GM21825 (cell line): ENCODE data around the gene TSC22D1.
"Not testable (repeated sequence)": the region's sequence is repeated elsewhere in the genome, so short reads cannot be mapped to it uniquely, and the experiment has no call there.

ENCODE experiments used
- ATAC-seq: cut with Tn5 transposase; IDR thresholded peaks from one replicate; pipeline ENCODE4 v1.9.1; 2021; ENCODE audit warnings: mild to moderate bottlenecking, moderate library complexity; ENCODE audit not compliant: unreplicated experiment

Gene TSC22D1

DNA sequence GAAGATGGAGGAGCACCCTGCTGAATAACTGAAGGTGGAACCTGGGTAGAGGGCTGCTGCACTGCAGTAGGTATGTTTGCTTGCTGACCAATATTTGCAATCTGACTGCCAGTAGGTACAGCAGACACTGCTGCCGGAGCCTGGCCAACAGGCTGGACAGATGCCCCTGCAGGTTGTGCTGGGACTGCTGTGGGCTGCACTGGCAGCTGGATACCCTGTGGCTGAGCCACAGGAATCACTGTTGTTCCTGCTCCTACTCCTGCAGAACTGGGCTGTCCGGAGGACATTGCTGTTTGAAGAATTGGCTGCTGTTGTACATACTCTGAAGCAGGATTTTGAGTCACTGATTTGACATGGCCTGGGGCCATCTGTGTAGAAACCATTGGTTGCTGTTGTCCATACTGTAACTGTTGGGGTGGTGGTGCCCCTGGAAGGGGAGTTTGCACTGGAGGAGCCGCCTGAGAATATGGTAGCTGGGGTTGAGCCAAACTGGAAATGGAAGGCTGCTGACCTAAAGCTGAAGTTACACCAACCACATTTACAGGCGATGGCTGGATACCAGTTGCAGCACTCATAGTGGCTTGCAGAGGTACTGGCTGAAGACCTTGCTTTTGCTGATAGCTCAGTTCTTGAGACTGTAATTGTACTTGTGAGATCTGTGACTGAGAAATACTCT is 2.2 kb downstream of the TSC22D1 start:
- no peak for ATAC-seq

DNA sequence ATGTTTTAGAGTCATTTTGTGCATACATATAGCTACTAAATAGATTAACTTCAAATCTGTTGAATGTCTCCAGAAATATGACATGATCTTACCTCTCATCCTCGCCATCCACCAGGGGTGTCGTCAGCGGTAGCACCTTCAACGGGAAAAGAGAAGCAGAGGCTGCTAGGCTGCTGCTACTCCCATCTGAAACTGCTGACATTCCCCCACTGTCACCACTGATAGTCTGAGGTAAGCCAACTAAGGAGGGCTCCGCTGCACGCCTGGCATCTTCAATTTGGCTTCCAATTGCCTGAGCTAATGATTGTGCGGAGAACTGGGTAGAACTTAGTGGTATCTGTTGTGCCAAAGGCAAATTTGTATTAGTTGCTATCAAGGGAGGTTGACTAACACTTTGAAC is 3.1 kb downstream of the TSC22D1 start:
- ATAC-seq = no peak

DNA sequence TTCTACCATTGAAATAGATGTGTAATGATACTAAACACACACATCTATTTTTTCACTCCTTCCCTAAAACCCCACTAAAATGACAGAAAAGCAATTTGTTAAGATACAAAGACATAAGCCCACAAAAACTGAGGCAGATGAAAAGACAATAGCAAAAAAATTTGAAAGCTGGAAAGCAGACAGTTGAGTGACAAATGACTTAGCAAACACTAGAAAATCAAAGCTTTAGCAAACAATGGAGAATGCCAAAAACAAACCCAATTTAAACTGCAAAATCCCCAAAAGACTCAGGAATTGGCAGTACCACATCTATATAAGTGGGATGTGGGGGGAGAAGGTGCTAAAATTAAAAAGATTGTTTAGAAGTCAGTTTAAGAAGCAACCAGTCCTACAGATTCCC is 9.5 kb downstream of the TSC22D1 start:
- no peak for ATAC-seq

DNA sequence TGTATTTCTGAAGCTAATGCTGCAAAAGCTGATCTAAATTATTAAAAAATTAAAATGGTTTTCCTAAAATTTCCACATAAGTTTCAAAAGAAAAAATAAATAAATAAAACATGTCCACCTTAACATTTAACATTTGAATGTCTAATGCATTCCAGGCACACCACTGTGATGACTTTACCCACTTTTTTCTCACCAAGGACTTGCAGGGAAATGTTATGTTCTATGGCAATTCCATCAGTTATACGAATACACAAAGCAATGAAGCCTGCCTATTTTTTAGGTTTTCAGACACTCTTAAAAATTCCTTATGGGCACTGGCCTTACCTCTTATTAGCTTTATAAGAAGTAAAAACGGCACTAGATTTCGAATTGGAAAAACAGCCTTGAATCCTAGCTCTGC is 10.2 kb downstream of the TSC22D1 start:
- ATAC-seq = no peak

DNA sequence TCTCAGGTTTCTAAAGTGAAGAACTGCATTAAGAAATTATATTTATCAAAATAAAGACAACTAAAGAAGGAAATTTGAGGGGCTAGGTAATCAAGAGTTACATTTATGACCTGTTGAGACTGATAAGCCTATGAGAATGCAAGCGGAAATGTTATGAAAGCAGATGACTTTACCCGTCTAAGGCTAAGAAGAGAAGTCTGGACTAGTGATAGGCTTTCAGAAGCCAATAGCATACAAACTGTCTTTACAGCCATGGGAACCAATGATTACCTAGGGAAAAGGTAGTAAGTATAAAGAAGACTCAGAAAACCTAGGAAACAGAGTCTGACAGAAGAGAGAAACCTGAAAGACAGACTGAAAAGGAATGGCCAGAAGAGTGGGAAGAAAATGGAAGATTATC is 11.2 kb downstream of the TSC22D1 start:
- no peak for ATAC-seq

DNA sequence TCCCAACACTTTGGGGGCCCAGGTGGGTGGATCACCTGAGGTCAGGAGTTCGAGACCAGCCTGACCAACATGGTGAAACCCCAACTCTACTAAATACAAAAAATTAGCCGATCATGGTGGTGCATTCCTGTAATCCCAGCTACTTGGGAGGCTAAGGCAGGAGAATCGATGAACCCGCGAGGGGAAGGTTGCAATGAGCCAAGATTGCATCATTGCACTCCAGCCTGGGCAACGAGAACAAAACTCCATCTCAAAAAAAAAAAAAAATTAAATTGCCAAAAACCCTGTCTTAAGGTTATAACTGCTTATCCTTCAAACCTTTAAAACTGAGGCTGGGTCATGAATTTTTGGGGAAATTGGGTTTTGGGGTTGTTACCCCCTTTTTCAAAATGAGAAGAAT is 13.3 kb downstream of the TSC22D1 start:
- not testable (repeated sequence) for ATAC-seq

DNA sequence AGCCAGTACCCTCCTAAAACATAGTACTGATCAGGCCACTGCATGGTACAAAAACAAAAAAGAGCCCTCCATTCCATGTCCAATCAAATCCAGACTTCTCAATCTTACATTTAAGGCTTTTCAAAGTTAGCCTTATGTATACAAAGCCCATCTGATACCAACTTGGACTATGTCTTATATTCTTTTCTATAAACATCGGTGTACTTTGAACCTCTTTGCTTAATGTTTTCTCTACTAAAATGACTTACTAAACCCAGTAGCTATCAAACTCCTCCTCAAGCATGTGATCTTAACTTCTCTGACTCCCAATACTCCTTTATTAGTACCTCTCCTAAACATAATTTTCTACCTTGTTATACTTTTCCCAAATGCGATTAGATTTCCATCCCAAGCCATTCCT is 14.8 kb downstream of the TSC22D1 start:
- no peak for ATAC-seq

DNA sequence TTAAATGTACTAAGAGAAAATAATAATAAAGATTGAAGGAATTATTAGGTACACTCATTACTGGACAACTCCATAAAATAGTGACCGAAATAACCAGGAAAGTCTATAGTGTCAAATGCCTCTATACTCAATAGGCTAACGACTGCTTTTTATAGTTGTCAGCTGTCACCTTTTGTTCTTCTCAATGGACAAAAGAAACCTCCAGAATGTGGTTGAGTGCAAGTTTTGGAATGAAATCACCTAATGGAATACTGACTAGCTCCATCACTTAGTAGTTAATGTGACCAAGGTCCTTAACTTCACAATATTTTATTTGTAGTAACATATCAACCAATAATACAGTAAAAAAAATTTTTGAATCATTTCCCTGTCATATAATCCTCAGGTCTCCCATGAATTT is 18.1 kb downstream of the TSC22D1 start:
- ATAC-seq = no peak

DNA sequence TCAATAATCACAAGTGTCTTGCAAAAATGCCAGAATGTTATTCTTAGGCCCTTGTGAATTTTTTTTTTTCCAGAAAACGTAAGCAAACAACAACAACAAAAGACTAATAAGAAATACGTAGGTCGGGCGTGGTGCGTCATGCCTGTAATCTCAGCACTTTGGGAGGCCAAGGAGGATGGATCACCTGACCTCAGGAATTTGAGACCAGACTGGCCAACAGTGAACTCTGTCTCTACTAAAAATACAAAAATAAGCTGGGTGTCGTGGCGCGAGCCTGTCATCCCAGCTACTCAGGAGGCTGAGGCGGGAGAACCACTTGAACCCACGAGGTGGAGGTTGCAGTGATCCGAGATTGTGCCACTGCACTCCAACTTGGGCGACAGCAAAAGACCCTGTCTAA is 20.9 kb downstream of the TSC22D1 start:
- ATAC-seq = no peak

DNA sequence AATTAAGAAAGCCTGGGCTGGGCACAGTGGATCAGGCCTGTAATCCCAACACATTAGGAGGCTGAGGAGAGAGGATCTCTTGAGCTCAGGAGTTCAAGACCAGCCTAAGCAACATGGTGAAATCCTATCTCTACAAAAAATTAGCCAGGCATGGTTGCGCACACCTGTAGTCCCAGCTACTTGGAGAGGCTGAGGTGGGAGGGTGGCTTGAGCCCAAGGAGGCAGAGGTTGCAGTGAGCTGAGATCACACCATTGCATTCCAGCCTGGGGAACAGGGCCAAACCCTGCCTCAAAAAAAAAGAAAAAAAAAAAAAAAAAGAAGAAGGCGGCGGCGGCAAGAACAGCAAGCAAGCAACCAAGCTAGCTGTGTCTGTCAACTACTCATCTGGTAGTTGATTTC is 26.7 kb downstream of the TSC22D1 start:
- ATAC-seq = no peak

DNA sequence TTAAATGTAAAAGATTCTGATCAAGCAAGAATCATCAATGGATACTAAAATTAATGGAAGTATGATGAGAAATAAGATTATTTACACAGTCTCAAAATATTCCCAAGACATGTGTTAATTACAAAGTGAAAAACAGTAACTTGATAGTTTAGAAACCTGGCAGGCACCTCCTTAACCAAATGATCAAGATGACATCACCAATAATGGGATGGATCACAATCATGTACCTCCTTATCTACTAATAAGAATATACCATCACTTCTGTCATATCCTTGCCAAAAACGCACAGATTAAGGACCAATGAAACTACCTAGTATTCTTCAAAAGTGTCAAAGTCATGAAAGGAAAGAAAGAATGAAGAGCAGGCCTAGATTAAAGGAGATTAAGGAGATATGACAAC is 30.0 kb downstream of the TSC22D1 start:
- ATAC-seq = no peak

DNA sequence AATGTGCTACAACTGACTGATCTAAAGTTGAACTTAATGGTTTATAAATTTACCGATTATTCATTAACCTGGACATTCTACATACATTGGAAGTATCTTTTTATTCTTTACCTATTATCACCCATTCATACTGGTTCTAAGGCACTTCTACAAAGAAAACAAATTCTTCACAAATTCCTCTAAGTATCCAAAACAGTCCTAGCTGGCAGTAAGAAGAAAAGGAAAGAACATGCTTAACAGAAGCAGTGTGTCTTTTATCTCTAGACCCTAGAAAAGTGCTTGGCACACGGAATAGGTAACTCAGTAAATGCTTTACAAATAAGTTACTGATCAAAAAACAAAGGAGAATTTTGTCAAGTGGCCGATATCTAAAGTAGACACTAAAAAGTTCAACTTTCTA is 32.8 kb downstream of the TSC22D1 start:
- ATAC-seq = no peak

DNA sequence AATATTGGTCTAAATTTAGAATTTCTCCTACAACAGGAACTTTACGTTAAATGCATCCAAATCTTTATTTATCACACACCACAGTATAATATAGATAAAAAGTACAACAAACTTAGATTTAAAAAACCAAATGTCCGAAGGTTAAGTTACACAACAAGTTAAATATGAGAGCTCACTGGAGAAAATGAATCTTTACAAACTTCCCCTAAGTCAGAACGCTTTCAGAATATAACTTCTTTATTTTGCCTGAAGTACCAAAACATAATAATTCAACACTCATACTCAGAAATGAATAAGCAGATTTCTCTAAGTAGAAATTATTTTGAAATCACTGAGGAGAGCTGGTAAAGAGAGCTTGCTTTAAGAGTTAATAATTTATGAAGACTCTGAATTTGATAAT is 33.8 kb downstream of the TSC22D1 start:
- no peak for ATAC-seq

DNA sequence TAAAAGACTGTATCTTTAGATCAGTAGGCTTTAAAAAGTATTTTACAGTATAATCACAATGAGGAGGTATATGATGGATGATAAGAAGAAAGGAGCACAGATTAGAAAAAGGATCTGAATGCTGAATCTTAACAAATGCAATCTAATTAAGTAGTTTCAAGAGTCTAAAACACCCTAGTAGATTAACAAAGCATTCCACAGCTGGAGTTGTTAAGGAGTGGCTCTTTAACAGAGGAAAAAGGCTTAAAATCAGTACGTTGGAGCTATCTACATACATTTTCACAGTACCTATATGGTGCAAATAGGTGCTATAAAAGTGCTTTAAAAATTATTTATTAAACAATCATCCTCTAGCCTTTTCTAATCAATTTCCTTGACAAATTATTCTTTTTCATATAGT is 34.5 kb downstream of the TSC22D1 start:
- no peak for ATAC-seq

DNA sequence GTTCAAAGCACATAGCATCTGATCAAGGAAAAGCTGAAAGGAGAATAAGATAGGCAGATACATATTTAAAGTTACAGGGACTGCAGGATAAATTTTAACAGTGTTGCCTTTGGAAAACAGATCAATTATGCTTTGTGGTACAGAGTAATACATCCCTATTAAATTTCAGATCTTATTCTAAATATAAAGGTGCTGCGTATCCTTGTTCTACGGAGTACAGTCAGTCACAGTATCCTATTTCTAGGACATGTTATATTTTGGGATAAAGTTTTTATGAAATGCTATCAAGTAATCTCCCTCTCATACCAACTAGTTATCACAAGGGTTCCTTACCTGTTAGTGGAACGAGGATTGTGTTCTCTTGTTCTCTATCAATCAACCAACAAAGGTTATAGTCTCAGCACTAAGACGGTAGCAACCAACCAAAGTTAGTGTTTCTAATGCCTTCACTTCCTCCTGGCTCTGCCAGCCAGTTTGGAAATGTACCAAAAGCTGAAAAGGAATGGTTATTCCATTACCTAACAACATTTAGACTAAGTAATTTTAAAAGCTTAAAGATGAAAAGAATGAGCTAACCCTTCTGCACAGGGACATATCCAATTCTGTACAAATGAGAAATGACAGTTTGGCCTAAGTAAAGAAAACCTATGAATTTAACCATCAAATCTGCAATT is 35.2 kb downstream of the TSC22D1 start:
- ATAC-seq = no peak

DNA sequence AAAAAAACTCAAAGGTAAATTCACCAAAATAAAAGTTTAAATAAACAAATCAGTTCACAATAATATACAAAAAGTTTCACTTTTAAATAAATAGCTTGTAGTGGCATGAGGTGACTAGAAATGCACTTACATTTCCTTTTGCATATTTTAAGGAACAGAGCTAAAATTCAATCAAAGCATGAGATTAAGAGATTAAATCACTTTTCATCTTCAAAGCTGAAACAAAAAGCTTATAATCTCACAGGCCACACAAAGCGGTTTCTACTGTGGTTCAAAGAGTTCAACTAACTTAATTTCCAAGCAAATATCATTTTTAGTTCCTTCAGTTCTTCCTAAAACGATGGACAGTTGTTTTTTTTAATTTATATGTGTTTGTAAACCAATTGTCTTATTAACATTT is 38.9 kb downstream of the TSC22D1 start:
- no peak for ATAC-seq

DNA sequence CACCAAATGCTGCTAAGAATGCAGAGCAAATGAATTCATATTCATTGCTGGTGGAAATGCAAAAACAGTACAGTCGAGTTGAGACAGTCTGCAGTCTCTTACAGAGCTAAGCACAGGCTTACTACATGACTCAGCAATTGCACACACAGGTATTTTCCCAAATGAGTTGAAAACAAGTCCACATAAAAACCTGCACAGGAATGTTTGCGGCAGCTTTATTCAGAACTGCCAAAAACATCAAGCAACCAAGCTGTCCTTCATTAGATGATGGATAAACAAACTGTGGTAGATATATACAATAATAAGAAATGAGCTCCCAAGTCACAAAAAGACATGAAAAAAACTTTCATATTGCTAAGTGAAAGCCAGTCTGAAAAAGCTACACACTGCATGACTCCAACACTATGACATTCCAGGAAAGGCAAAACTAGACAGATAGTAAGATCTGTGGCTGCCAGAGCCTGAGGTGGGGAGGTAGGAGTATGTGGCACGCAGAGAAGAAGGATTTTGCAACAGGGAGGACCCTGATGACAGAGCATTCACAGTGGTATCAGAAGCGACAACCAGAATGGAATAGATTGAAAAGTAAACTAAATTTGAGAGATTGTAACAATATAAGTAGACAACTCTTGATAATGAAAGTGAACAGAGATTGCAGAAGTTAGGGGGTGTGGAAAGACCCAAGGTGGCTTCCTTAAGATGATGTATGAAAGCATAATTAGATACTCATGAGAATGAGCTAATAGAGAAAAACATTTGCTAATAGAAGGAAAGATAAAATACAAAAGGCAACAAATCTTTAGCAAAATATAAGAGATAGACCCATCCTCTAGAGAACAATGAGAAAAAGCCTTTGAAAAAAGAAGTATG is 52.7 kb downstream of the TSC22D1 start:
- no peak for ATAC-seq

DNA sequence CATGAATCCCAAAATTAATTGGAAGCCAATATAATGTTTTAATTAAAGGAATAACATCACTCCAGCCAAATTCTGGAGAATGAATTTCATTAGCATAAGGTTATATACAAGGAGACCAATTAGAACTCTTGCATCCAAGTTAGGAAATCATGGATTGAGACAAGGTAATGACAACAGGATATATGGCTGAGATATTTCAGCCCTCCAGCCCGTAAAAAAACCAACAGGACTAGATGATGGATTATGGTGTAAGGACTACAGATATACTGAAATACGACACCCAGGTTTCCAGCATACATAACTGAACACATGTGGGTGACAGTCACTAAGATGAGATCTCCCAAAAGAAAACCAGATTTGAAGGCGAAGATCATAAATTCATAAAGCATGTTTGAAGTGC is 56.5 kb downstream of the TSC22D1 start:
- no peak for ATAC-seq

DNA sequence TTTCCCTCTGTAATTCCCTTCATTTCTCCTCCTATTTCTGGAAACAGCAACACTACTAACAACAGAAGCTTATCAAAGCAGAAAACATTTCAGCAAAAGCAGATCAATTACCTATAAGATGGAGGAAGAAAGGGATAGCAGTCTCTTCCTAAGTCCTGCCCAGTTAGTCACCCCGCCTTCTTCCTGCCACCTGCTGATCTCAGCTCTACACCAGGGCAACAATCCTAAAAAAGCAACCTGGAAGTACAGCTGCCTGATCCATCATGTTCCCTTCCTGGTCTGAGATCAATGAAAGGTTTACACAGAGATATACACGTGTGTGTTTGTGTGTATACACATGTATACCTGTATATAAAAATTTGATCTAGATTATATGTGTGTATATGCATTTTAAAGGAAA is 59.4 kb downstream of the TSC22D1 start:
- no peak for ATAC-seq

DNA sequence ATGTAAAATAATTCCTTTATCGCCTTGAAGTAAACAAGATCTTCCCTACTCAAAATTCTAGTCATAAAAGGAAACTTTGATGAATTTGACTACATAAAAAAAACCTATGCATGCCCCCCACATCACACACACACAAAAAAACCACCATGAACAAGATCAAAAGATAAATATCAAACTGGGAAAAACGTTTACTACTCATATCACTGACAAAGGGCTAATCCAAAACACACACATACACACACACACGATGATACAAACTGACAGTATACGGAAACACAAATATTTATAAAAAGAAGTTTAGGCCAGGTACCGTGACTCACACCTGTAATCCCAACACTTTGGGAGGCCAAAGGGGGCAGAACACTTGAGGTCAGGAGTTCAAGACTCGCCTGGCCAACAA is 61.9 kb downstream of the TSC22D1 start:
- ATAC-seq = no peak

DNA sequence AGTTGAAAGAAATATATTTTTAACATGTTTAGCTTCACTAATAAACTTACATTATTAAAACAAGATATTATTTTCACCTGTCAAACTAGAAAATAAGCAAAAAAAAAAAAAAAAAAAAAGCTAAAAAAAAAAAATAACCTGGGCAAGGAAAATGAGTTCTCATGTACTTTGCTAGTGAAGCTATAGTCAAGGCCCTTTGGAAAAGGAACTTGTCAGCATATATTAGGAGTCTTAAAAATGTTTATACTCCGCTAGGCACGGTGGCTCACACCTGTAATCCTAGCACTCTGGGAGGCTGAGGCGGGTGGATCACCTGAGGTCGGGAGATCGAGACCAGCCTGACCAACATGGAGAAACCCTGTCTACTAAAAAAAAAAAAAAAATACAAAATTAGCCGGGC is 66.3 kb downstream of the TSC22D1 start:
- ATAC-seq = not testable (repeated sequence)

DNA sequence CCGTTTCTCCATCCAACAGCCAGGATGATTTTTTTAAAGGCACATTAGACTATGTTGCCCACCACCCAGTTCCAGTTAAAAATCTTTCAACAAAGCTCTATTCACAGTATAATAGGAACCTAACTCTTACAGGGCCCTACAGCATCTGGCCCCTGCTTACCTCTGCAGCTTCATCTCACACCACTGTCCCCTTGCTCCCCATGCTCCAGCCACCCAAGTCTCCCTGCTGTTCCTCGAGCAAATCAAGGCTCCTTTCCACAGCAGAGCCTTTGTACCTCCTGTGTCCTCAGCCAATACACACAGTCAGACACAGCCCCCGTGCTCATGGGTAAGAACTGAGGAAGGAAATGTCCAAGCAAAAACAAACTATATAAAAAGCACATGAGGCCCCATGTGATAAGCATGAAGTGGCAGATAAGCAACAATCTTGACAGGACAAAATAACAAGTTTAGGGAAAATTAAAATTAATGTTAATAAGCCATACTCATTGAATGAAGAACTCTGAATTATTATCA is 67.5 kb downstream of the TSC22D1 start:
- ATAC-seq = no peak
